Smooth muscle cell (in vitro differentiated cells): ENCODE data around the gene CRAMP1. TPM values are rescaled to one million over a fixed set of nuclear protein-coding genes. Genes with fewer than 3 reads are reported as not detected.

Source experiments
- DNase-seq: peaks from one replicate; lab custom pipeline; 2025; ENCODE audit not compliant: unreplicated experiment; lab: John Stamatoyannopoulos, UW
- H2AFZ ChIP-seq: fragments of 200-600 bp; sonication (generic); 2 replicates; pipeline ENCODE4 v1.6.0; 2016; ENCODE audit warnings: antibody characterized with exemption, low read depth, mild to moderate bottlenecking
- H3F3A ChIP-seq: fragments of 200-600 bp; sonication (generic); 2 replicates; pipeline ENCODE4 v1.6.0; 2017; ENCODE audit warnings: antibody characterized with exemption, low read depth
- H3K27ac ChIP-seq: fragments of 200-600 bp; sonication (generic); 2 replicates; pipeline ENCODE4 v1.5.1; 2016; ENCODE audit warnings: low read depth, mild to moderate bottlenecking
- H3K27me3 ChIP-seq: fragments of 200-600 bp; sonication (generic); 2 replicates; pipeline ENCODE4 v1.6.1; 2016; ENCODE audit warnings: low read depth, mild to moderate bottlenecking
- H3K36me3 ChIP-seq: fragments of 200-600 bp; sonication (generic); 2 replicates; pipeline ENCODE4 v1.5.1; 2016; ENCODE audit warnings: low read depth
- H3K4me1 ChIP-seq: fragments of 200-600 bp; sonication (generic); 2 replicates; pipeline ENCODE4 v1.5.1; 2016; ENCODE audit warnings: low read depth
- H3K4me2 ChIP-seq: fragments of 200-600 bp; sonication (generic); 2 replicates; pipeline ENCODE4 v1.6.0; 2016; ENCODE audit warnings: mild to moderate bottlenecking
- H3K4me3 ChIP-seq: fragments of 200-600 bp; sonication (generic); 2 replicates; pipeline ENCODE4 v1.5.1; 2016; ENCODE audit warnings: mild to moderate bottlenecking
- H3K79me2 ChIP-seq: fragments of 200-600 bp; sonication (generic); 2 replicates; pipeline ENCODE4 v1.6.0; 2016; ENCODE audit warnings: low read depth, mild to moderate bottlenecking
- H3K9ac ChIP-seq: fragments of 200-600 bp; sonication (generic); 2 replicates; pipeline ENCODE4 v1.6.0; 2016; ENCODE audit warnings: low read depth
- H3K9me3 ChIP-seq: fragments of 200-600 bp; sonication (generic); replicated peaks from 2 replicates; pipeline ENCODE4 v1.5.1; 2016; ENCODE audit warnings: low read depth
- H4K20me1 ChIP-seq: fragments of 200-600 bp; sonication (generic); 2 replicates; pipeline ENCODE4 v1.6.0; 2016; ENCODE audit warnings: low read depth
- CTCF ChIP-seq: fragments of 200-600 bp; sonication (generic); IDR thresholded peaks from 2 replicates; pipeline ENCODE4 v1.5.1; 2017; ENCODE audit warnings: borderline replicate concordance, mild to moderate bottlenecking, antibody characterized with exemption; ENCODE audit not compliant: insufficient read depth, poor library complexity, severe bottlenecking
- whole genome bisulfite sequencing: methylation state at CpG from one replicate; pipeline ENCODE4 v1.1.7; 2016; ENCODE audit warnings: low lambda C conversion rate; 5-methylcytosine and 5-hydroxymethylcytosine counted together
- polyA plus RNA-seq: library from polyadenylated mRNA; unstranded; fragments of >200 nt; fragmentation: Nextera tagmentation; extraction: Ambion mirVana; gene quantifications from 2 replicates; pipeline ENCODE4 v1.2.1, GENCODE V29; 2016
- total RNA-seq: library from RNA; depleted of rRNA; stranded (reverse); fragments of >200 nt; gene quantifications from 2 replicates; pipeline ENCODE4 v1.2.3, GENCODE V29; 2014

Gene CRAMP1
- total and polyA plus RNA-seq, 2 experiments from 2014 or later: 7.9 to 16.5 TPM

- Histone ChIP-seq H3K4me3 (no peak overlapping the region), H2AFZ (no peak overlapping the region), H3K9me3 (no peaks in the 10 kb centered on the region), H3K36me3 (no peaks in the 10 kb centered on the region), H3K27me3 (no peaks in the 10 kb centered on the region), H3K27ac (no peak overlapping the region), H3F3A (no peaks in the 10 kb centered on the region), H3K4me1 (no peaks in the 10 kb centered on the region), H3K9ac (no peak overlapping the region), H4K20me1 (no peaks in the 10 kb centered on the region), H3K79me2 (no peaks in the 10 kb centered on the region), H3K4me2 (no peak overlapping the region)
- DNase-seq: no peak
- no peak for TF ChIP-seq CTCF
- 85% methylated on average over 7 of the region's 7 CpGs for WGBS
Observed at GRCh38 chr16:1572673-1573072, 39.5 kb upstream of the CRAMP1 start.

- H3K27me3 ChIP-seq: no peaks in the 10 kb centered on the region
- DNase-seq: no peak
- H3F3A ChIP-seq: no peaks in the 10 kb centered on the region
- no peak overlapping the region for H3K27ac ChIP-seq
- H3K9me3 ChIP-seq: no peaks in the 10 kb centered on the region
- H3K36me3 ChIP-seq: no peaks in the 10 kb centered on the region
- H4K20me1 ChIP-seq: no peaks in the 10 kb centered on the region
- 87% methylated on average over 5 of the region's 5 CpGs for WGBS
- no peak overlapping the region for H3K9ac ChIP-seq
- TF ChIP-seq CTCF: no peak
- H3K4me2 ChIP-seq: no peak overlapping the region
- no peaks in the 10 kb centered on the region for H3K79me2 ChIP-seq
- H2AFZ ChIP-seq: no peak overlapping the region
- H3K4me1 ChIP-seq: no peaks in the 10 kb centered on the region
- H3K4me3 ChIP-seq: no peak overlapping the region
Observed at GRCh38 chr16:1573301-1573700, 38.9 kb upstream of the CRAMP1 start.

GRCh38 chr16:1575578-1575977, 36.6 kb upstream of the CRAMP1 start:
- H3F3A ChIP-seq: no peaks in the 10 kb centered on the region
- H3K9me3 ChIP-seq: no peaks in the 10 kb centered on the region
- TF ChIP-seq CTCF: no peak
- DNase-seq: no peak
- H2AFZ ChIP-seq: no peak overlapping the region
- no peaks in the 10 kb centered on the region for H3K27me3 ChIP-seq
- no peaks in the 10 kb centered on the region for H4K20me1 ChIP-seq
- H3K4me2 ChIP-seq: no peak overlapping the region
- H3K27ac ChIP-seq: no peak overlapping the region
- H3K9ac ChIP-seq: no peak overlapping the region
- H3K36me3 ChIP-seq: no peaks in the 10 kb centered on the region
- no peaks in the 10 kb centered on the region for H3K79me2 ChIP-seq
- no peak overlapping the region for H3K4me3 ChIP-seq
- no peaks in the 10 kb centered on the region for H3K4me1 ChIP-seq

GRCh38 chr16:1579214-1579613, 32.9 kb upstream of the CRAMP1 start:
- no peak for TF ChIP-seq CTCF
- no peaks in the 10 kb centered on the region for H3F3A ChIP-seq
- 97% methylated on average over 5 of the region's 5 CpGs for WGBS
- H3K9me3 ChIP-seq: no peaks in the 10 kb centered on the region
- no peaks in the 10 kb centered on the region for H3K36me3 ChIP-seq
- no peak overlapping the region for H3K4me2 ChIP-seq
- no peak overlapping the region for H3K4me3 ChIP-seq
- no peak overlapping the region for H2AFZ ChIP-seq
- H3K79me2 ChIP-seq: no peaks in the 10 kb centered on the region
- H4K20me1 ChIP-seq: no peaks in the 10 kb centered on the region
- H3K4me1 ChIP-seq: no peaks in the 10 kb centered on the region
- H3K27me3 ChIP-seq: no peaks in the 10 kb centered on the region
- H3K9ac ChIP-seq: no peak overlapping the region
- H3K27ac ChIP-seq: no peak overlapping the region
- no peak for DNase-seq
